Measurements from ENCODE around the gene PC. TPM values are rescaled to one million over a fixed set of nuclear protein-coding genes. Genes with fewer than 3 reads are reported as not detected.
"Not testable (repeated sequence)": the region's sequence is repeated elsewhere in the genome, so short reads cannot be mapped to it uniquely, and the experiment has no call there.

Gene PC
- total RNA-seq, 1 donor from 2014 or later = 45.9 TPM

- Histone ChIP-seq H3K9me3 (ENCODE audit: control insufficient read depth in 3 of 3, low read length in 3 of 3) (no peaks in the 10 kb centered on the region), H3K9ac (ENCODE audit: low read depth in 1 of 3, low read length in 3 of 3) (no peak overlapping the region)
Observed at GRCh38 chr11:66996609-66997273, 38.6 kb upstream of the PC start.

GRCh38 chr11:66992041-66992440 lies 33.9 kb upstream of the PC start:
- no peak overlapping the region for H3K27ac ChIP-seq (ENCODE audit: low read depth, low read length)
- H3K9me3 ChIP-seq (ENCODE audit: control insufficient read depth in 3 of 3, low read length in 3 of 3) = no peaks in the 10 kb centered on the region
- no peak overlapping the region for H3K4me3 ChIP-seq (ENCODE audit: low read length in 3 of 3)
- no peaks in the 10 kb centered on the region for H3K27me3 ChIP-seq (ENCODE audit: control insufficient read depth in 3 of 3, insufficient read depth in 3 of 3, low read length in 3 of 3)
- H3K4me1 ChIP-seq (ENCODE audit: control insufficient read depth in 3 of 3, insufficient read depth in 3 of 3, low read length in 3 of 3) = no peaks in the 10 kb centered on the region
- H3K9ac ChIP-seq (ENCODE audit: low read depth in 1 of 3, low read length in 3 of 3) = no peak overlapping the region
- H3K36me3 ChIP-seq (ENCODE audit: control insufficient read depth in 3 of 3, insufficient read depth in 3 of 3, low read length in 3 of 3) = no peaks in the 10 kb centered on the region

More at GRCh38 chr11:66996609-66997273, 38.6 kb upstream of the PC start:
- Histone ChIP-seq H3K4me1 (ENCODE audit: control insufficient read depth in 3 of 3, insufficient read depth in 3 of 3, low read length in 3 of 3) (no peaks in the 10 kb centered on the region), H3K36me3 (ENCODE audit: control insufficient read depth in 3 of 3, insufficient read depth in 3 of 3, low read length in 3 of 3) (no peaks in the 10 kb centered on the region), H3K4me3 (ENCODE audit: low read length in 3 of 3) (no peak overlapping the region), H3K27me3 (ENCODE audit: control insufficient read depth in 3 of 3, insufficient read depth in 3 of 3, low read length in 3 of 3) (no peaks in the 10 kb centered on the region), H3K27ac (ENCODE audit: low read depth, low read length) (no peak overlapping the region)

- not testable (repeated sequence) for H3K9me3 ChIP-seq (ENCODE audit: control insufficient read depth in 3 of 3, low read length in 3 of 3); H3K27ac ChIP-seq (ENCODE audit: low read depth, low read length); H3K9ac ChIP-seq (ENCODE audit: low read depth in 1 of 3, low read length in 3 of 3); H3K27me3 ChIP-seq (ENCODE audit: control insufficient read depth in 3 of 3, insufficient read depth in 3 of 3, low read length in 3 of 3); H3K4me3 ChIP-seq (ENCODE audit: low read length in 3 of 3); H3K36me3 ChIP-seq (ENCODE audit: control insufficient read depth in 3 of 3, insufficient read depth in 3 of 3, low read length in 3 of 3)
- peaks cover 11 to 19% (median 16%) of the 10 kb centered on the region in 3 donors for H3K4me1 ChIP-seq (ENCODE audit: control insufficient read depth in 3 of 3, insufficient read depth in 3 of 3, low read length in 3 of 3)
Observed at GRCh38 chr11:66989360-66989759, 31.2 kb upstream of the PC start.

- H3K4me3 ChIP-seq (ENCODE audit: low read length in 3 of 3); H3K36me3 ChIP-seq (ENCODE audit: control insufficient read depth in 3 of 3, insufficient read depth in 3 of 3, low read length in 3 of 3); H3K27me3 ChIP-seq (ENCODE audit: control insufficient read depth in 3 of 3, insufficient read depth in 3 of 3, low read length in 3 of 3); H3K27ac ChIP-seq (ENCODE audit: low read depth, low read length); H3K9me3 ChIP-seq (ENCODE audit: control insufficient read depth in 3 of 3, low read length in 3 of 3); H3K9ac ChIP-seq (ENCODE audit: low read depth in 1 of 3, low read length in 3 of 3): not testable (repeated sequence)
- peaks cover 16 to 19% (median 16%) of the 10 kb centered on the region in 3 donors for H3K4me1 ChIP-seq (ENCODE audit: control insufficient read depth in 3 of 3, insufficient read depth in 3 of 3, low read length in 3 of 3)
Observed at GRCh38 chr11:66988741-66989140, 30.6 kb upstream of the PC start.

GRCh38 chr11:66987924-66988637 lies 29.9 kb upstream of the PC start:
- Histone ChIP-seq H3K27me3 (ENCODE audit: control insufficient read depth in 3 of 3, insufficient read depth in 3 of 3, low read length in 3 of 3) (no peaks in the 10 kb centered on the region), H3K27ac (ENCODE audit: low read depth, low read length) (no peak overlapping the region), H3K4me3 (ENCODE audit: low read length in 3 of 3) (no peak overlapping the region)

GRCh38 chr11:66987158-66987620 lies 29.0 kb upstream of the PC start:
- no peak overlapping the region for H3K27ac ChIP-seq (ENCODE audit: low read depth, low read length)
- H3K4me1 ChIP-seq (ENCODE audit: control insufficient read depth in 3 of 3, insufficient read depth in 3 of 3, low read length in 3 of 3) = peaks cover 16 to 20% (median 20%) of the 10 kb centered on the region in 3 donors
- no peaks in the 10 kb centered on the region for H3K36me3 ChIP-seq (ENCODE audit: control insufficient read depth in 3 of 3, insufficient read depth in 3 of 3, low read length in 3 of 3)

More at GRCh38 chr11:66987924-66988637, 29.9 kb upstream of the PC start:
- H3K4me1 ChIP-seq (ENCODE audit: control insufficient read depth in 3 of 3, insufficient read depth in 3 of 3, low read length in 3 of 3) = peaks cover 16 to 19% (median 19%) of the 10 kb centered on the region in 3 donors
- no peaks in the 10 kb centered on the region for H3K9me3 ChIP-seq (ENCODE audit: control insufficient read depth in 3 of 3, low read length in 3 of 3)
- H3K36me3 ChIP-seq (ENCODE audit: control insufficient read depth in 3 of 3, insufficient read depth in 3 of 3, low read length in 3 of 3) = no peaks in the 10 kb centered on the region
- H3K9ac ChIP-seq (ENCODE audit: low read depth in 1 of 3, low read length in 3 of 3) = no peak overlapping the region

DNA sequence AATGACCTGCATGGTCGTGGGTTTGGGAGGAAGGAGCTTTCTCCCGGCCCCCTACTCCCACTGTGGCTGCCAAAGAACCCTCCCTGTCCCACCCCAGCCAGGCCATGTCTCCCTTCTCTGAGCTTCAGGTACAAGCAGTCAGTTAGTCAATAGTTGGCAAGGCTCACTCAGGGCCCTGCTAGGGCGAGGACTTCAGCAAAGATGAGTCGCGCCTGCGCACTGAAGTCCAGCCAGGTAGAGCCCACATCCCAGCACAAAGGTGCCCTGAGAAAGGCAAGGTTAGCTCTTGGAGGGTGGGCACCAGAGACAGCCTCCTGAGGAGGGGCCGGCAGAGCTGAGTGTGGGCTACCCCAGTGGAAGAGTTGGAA lies 28.0 kb upstream of the PC start:
- no peak overlapping the region for H3K27ac ChIP-seq (ENCODE audit: low read depth, low read length)
- no peak overlapping the region for H3K9ac ChIP-seq (ENCODE audit: low read depth in 1 of 3, low read length in 3 of 3)
- peaks cover 19 to 28% (median 27%) of the 10 kb centered on the region in 3 donors for H3K4me1 ChIP-seq (ENCODE audit: control insufficient read depth in 3 of 3, insufficient read depth in 3 of 3, low read length in 3 of 3)
- H3K4me3 ChIP-seq (ENCODE audit: low read length in 3 of 3) = no peak overlapping the region
- no peaks in the 10 kb centered on the region for H3K9me3 ChIP-seq (ENCODE audit: control insufficient read depth in 3 of 3, low read length in 3 of 3)
- no peaks in the 10 kb centered on the region for H3K27me3 ChIP-seq (ENCODE audit: control insufficient read depth in 3 of 3, insufficient read depth in 3 of 3, low read length in 3 of 3)
- no peaks in the 10 kb centered on the region for H3K36me3 ChIP-seq (ENCODE audit: control insufficient read depth in 3 of 3, insufficient read depth in 3 of 3, low read length in 3 of 3)

More at GRCh38 chr11:66987158-66987620, 29.0 kb upstream of the PC start:
- no peak overlapping the region for H3K9ac ChIP-seq (ENCODE audit: low read depth in 1 of 3, low read length in 3 of 3)
- no peaks in the 10 kb centered on the region for H3K27me3 ChIP-seq (ENCODE audit: control insufficient read depth in 3 of 3, insufficient read depth in 3 of 3, low read length in 3 of 3)
- H3K9me3 ChIP-seq (ENCODE audit: control insufficient read depth in 3 of 3, low read length in 3 of 3) = no peaks in the 10 kb centered on the region
- no peak overlapping the region for H3K4me3 ChIP-seq (ENCODE audit: low read length in 3 of 3)

DNA sequence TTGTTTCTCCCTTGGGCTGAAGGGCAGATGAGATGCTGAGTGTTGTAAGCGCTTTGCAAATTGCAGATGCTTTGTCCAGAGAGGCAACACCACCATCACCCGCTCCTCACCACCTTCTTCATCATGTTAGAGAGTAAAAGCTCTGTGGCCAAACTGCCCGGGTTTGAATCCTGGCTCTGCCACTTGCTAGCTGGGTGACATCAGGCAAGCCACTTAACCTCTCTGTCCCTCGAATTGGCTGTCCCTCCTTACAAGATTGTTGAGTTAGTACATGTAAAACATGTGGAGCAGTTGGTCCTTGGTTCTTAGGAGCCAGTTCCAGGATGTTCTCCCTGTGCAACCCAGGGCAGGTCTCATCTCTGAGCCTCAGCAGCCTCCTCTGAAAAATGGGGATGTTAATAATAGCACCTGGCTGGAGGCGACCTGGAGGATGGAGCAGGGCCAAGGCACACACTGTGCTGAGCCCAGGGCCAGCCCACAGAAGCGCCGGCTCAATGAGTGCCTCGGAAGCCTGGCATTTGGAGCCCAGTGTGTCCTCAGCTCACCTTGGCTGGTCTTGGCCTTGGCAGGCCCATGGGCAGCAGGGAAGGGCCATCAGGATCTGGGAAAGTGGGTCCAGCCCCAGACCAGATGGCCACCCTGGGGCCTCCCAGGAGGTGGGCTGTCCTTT lies 27.5 kb upstream of the PC start:
- no peaks in the 10 kb centered on the region for H3K9me3 ChIP-seq (ENCODE audit: control insufficient read depth in 3 of 3, low read length in 3 of 3)
- peaks cover 19 to 29% (median 27%) of the 10 kb centered on the region in 3 donors for H3K4me1 ChIP-seq (ENCODE audit: control insufficient read depth in 3 of 3, insufficient read depth in 3 of 3, low read length in 3 of 3)
- H3K36me3 ChIP-seq (ENCODE audit: control insufficient read depth in 3 of 3, insufficient read depth in 3 of 3, low read length in 3 of 3) = no peaks in the 10 kb centered on the region
- H3K27me3 ChIP-seq (ENCODE audit: control insufficient read depth in 3 of 3, insufficient read depth in 3 of 3, low read length in 3 of 3) = no peaks in the 10 kb centered on the region
- H3K9ac ChIP-seq (ENCODE audit: low read depth in 1 of 3, low read length in 3 of 3) = no peak overlapping the region
- no peak overlapping the region for H3K27ac ChIP-seq (ENCODE audit: low read depth, low read length)
- H3K4me3 ChIP-seq (ENCODE audit: low read length in 3 of 3) = no peak overlapping the region

DNA sequence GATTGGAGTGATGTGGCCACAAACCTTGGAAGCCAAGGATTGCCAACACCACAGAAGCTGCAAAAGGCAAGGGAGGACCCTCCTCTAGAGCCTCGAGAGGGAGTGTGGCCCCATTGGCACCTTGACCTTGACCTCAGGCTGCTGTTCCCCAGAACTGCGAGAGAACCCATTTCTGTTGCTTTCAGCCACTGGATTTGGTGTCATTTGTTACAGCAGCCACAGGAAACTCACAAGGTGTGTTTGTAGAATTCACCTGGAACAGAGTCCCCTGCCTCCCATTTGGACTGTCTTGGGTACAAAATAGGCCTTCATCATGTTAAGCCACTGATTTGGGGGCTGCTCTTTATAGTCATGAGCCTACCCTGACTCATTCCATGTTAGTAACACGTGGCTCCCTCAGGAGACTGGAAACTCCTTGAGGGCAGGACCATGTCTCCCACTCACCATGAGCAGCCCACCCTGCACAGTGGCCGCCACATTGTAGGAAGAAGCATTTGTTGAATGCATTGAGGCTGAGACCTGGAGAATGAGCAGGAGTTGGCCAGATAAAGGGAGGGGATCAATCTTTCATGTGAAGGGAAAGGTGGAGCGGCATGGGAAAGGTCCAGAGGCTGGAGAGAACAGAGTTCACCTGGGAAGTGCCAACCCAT lies 25.2 kb upstream of the PC start:
- peaks cover 19 to 29% (median 27%) of the 10 kb centered on the region in 3 donors for H3K4me1 ChIP-seq (ENCODE audit: control insufficient read depth in 3 of 3, insufficient read depth in 3 of 3, low read length in 3 of 3)
- H3K9me3 ChIP-seq (ENCODE audit: control insufficient read depth in 3 of 3, low read length in 3 of 3) = peaks cover 0 to 4% (median 0%) of the 10 kb centered on the region in 3 donors
- no peaks in the 10 kb centered on the region for H3K27me3 ChIP-seq (ENCODE audit: control insufficient read depth in 3 of 3, insufficient read depth in 3 of 3, low read length in 3 of 3)
- no peak overlapping the region for H3K4me3 ChIP-seq (ENCODE audit: low read length in 3 of 3)
- H3K36me3 ChIP-seq (ENCODE audit: control insufficient read depth in 3 of 3, insufficient read depth in 3 of 3, low read length in 3 of 3) = no peaks in the 10 kb centered on the region
- no peak overlapping the region for H3K27ac ChIP-seq (ENCODE audit: low read depth, low read length)
- no peak overlapping the region for H3K9ac ChIP-seq (ENCODE audit: low read depth in 1 of 3, low read length in 3 of 3)
